ENCODE measurements around the gene OR7G3.

GRCh38 chr19:9149997-9150396 lies 23.2 kb upstream of the OR7G3 start:
- TF ChIP-seq, protein P1, sequence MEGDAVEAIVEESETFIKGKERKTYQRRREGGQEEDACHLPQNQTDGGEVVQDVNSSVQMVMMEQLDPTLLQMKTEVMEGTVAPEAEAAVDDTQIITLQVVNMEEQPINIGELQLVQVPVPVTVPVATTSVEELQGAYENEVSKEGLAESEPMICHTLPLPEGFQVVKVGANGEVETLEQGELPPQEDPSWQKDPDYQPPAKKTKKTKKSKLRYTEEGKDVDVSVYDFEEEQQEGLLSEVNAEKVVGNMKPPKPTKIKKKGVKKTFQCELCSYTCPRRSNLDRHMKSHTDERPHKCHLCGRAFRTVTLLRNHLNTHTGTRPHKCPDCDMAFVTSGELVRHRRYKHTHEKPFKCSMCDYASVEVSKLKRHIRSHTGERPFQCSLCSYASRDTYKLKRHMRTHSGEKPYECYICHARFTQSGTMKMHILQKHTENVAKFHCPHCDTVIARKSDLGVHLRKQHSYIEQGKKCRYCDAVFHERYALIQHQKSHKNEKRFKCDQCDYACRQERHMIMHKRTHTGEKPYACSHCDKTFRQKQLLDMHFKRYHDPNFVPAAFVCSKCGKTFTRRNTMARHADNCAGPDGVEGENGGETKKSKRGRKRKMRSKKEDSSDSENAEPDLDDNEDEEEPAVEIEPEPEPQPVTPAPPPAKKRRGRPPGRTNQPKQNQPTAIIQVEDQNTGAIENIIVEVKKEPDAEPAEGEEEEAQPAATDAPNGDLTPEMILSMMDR (IDR thresholded peaks at IDR 0.05), result no peak
- no peak for TF ChIP-seq EZH2 (IDR thresholded peaks at IDR 0.05; ENCODE audit: borderline replicate concordance, insufficient read depth, low read depth, low read length, poor library complexity, severe bottlenecking)

Measured in B cell (primary cell).